ENCODE results near the gene IGF1R. TPM values are rescaled to one million over a fixed set of nuclear protein-coding genes. Genes with fewer than 3 reads are reported as not detected.

The IGF1R gene
- total RNA-seq, 4 donors from 2014 or later, result 31.6 to 87.8 (median 60.0) TPM

DNA sequence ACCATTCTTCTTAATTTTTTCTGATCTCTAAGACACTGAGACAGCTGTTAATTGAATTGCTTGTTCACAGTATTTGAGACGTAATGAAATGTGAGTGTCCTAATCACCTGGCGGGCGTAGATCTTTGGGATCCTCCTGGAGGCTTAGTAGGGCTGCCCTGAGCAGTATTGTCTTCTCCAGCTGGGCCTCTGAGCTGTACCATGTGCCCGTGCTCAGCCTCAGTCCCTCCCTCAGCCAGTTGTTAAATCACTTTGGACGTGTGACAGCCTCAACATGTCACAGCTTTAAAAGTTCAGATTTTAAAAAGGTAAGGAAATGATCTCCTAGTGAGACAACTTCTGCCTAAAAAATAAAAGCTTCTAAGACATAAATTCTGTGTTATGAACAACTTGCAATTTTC is 35.5 kb downstream of the IGF1R start:
- TF ChIP-seq, protein P1, sequence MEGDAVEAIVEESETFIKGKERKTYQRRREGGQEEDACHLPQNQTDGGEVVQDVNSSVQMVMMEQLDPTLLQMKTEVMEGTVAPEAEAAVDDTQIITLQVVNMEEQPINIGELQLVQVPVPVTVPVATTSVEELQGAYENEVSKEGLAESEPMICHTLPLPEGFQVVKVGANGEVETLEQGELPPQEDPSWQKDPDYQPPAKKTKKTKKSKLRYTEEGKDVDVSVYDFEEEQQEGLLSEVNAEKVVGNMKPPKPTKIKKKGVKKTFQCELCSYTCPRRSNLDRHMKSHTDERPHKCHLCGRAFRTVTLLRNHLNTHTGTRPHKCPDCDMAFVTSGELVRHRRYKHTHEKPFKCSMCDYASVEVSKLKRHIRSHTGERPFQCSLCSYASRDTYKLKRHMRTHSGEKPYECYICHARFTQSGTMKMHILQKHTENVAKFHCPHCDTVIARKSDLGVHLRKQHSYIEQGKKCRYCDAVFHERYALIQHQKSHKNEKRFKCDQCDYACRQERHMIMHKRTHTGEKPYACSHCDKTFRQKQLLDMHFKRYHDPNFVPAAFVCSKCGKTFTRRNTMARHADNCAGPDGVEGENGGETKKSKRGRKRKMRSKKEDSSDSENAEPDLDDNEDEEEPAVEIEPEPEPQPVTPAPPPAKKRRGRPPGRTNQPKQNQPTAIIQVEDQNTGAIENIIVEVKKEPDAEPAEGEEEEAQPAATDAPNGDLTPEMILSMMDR (IDR thresholded peaks at IDR 0.05), result no peak
- TF ChIP-seq POLR2A (IDR thresholded peaks at IDR 0.05), result no peak
- no peak for TF ChIP-seq POLR2AphosphoS5 (IDR thresholded peaks at IDR 0.05)
- TF ChIP-seq EP300 (IDR thresholded peaks at IDR 0.05), result no peak
- Histone ChIP-seq H3K27ac (peak overlapping the region in 3 of 4 donors; percentile 21 to 58 (median 52)), H3K27me3 (no peaks in the 10 kb centered on the region), H3K9me3 (no peaks in the 10 kb centered on the region), H3K4me3 (no peak overlapping the region), H3K4me1 (peaks cover 0 to 65% (median 19%) of the 10 kb centered on the region in 3 donors), H3K36me3 (no peaks in the 10 kb centered on the region)
- peak; percentile 34 for ATAC-seq
- 18 to 64% methylated on average over 3 to 5 of the region's 5 CpGs for WGBS, 2 donors (ENCODE audit: low coverage in 1 of 2)

DNA sequence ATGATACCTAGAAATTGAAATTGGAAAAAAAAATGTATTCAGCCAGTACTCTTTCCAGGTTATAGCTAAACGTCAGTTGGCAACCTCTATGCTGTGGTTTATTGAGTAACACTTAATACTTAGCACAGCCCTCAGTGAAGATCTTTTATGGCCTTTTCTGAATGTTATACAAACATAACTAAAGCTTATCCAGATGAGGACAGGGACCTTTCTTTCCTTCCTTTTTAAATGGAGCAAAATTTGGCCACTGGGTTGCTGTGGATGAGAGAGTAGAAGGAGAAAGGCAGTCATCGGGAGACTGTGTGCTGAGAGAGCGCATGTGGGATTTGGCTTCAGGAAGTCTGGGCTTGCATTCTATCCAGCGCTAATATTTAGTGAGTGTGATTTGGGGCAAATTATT is 36.1 kb downstream of the IGF1R start:
- ATAC-seq, result no peak
- peaks cover 0 to 69% (median 19%) of the 10 kb centered on the region in 3 donors for H3K4me1 ChIP-seq
- 15 to 38% methylated on average over 1 to 4 of the region's 4 CpGs for WGBS, 2 donors (ENCODE audit: low coverage in 1 of 2)

DNA sequence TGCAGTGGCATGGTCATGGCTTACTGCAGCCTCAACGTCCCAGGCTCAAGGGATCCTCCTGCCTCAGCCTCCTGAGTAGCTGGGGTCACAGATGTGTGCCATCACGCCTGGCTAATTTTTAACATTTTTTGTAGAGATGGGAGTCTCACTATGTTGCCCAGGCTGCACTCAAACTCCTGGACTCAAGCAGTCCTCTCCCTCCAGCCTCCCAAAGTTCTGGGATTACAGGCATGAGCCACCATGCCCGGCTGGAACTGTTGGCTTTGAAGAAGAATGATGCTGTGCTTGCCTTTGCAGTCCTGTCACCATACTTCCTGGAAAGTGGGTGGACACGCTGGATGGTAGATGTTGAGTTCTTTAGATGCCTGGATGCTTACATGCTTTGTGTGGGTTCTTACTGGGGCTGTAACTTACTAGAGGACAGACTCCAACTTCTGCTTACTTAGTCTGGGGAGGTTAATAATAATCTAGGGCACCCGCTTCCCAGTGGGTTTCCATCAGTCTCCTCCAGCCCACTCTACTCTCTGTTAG is 36.7 kb downstream of the IGF1R start:
- peak overlapping the region in 1 of 4 donors; percentile 52 for H3K27ac ChIP-seq
- H3K27me3 ChIP-seq, result no peaks in the 10 kb centered on the region
- TF ChIP-seq POLR2AphosphoS5 (IDR thresholded peaks at IDR 0.05) (no peak), POLR2A (IDR thresholded peaks at IDR 0.05) (no peak), EP300 (IDR thresholded peaks at IDR 0.05) (no peak)
- TF ChIP-seq, protein P1 (IDR thresholded peaks at IDR 0.05), result no peak

More for the DNA sequence above, 36.1 kb downstream of the IGF1R start:
- Histone ChIP-seq H3K27me3 (no peaks in the 10 kb centered on the region), H3K36me3 (no peaks in the 10 kb centered on the region), H3K9me3 (no peaks in the 10 kb centered on the region), H3K27ac (peak overlapping the region in 1 of 4 donors; percentile 52), H3K4me3 (no peak overlapping the region)
- TF ChIP-seq POLR2AphosphoS5 (IDR thresholded peaks at IDR 0.05) (no peak), POLR2A (IDR thresholded peaks at IDR 0.05) (no peak), EP300 (IDR thresholded peaks at IDR 0.05) (no peak)
- TF ChIP-seq, protein P1 (IDR thresholded peaks at IDR 0.05), result no peak

DNA sequence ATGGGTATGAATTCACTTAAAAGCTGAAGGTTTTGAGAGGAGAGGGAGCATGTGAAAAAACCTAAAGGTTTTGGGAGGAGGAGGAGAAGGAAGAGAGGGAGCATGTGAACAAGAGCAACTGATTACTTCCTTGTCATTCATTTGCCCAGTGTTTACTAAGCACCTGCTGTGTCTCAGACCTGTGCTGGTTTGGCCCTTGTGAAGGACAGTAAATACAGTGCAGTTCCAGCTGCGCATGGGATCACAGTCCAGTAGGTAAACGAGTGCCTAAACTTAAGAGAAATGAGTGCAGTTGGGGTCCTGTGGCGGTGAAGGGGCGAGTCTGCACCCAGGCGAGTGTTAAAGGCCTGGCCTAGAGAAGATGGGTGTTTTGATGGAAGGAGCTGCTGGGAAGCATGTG is 38.6 kb downstream of the IGF1R start:
- Histone ChIP-seq H3K4me3 (no peak overlapping the region), H3K4me1 (peaks cover 0 to 85% (median 19%) of the 10 kb centered on the region in 3 donors)
- 90 to 92% methylated on average over 2 to 4 of the region's 5 CpGs for WGBS, 2 donors (ENCODE audit: low coverage in 1 of 2)

More for the DNA sequence above, 36.7 kb downstream of the IGF1R start:
- Histone ChIP-seq H3K9me3 (no peaks in the 10 kb centered on the region), H3K36me3 (no peaks in the 10 kb centered on the region), H3K4me1 (peaks cover 0 to 75% (median 19%) of the 10 kb centered on the region in 3 donors), H3K4me3 (no peak overlapping the region)
- ATAC-seq, result no peak
- 67 to 72% methylated on average over 2 to 3 of the region's 5 CpGs for WGBS, 2 donors (ENCODE audit: low coverage in 1 of 2)

More for the DNA sequence above, 38.6 kb downstream of the IGF1R start:
- Histone ChIP-seq H3K27ac (no peak overlapping the region), H3K9me3 (no peaks in the 10 kb centered on the region), H3K27me3 (no peaks in the 10 kb centered on the region), H3K36me3 (no peaks in the 10 kb centered on the region)
- no peak for TF ChIP-seq EP300 (IDR thresholded peaks at IDR 0.05)
- TF ChIP-seq, protein P1 (IDR thresholded peaks at IDR 0.05), result no peak
- no peak for TF ChIP-seq POLR2AphosphoS5 (IDR thresholded peaks at IDR 0.05)
- no peak for ATAC-seq
